ENCODE data around the gene DCAF6.

DNA sequence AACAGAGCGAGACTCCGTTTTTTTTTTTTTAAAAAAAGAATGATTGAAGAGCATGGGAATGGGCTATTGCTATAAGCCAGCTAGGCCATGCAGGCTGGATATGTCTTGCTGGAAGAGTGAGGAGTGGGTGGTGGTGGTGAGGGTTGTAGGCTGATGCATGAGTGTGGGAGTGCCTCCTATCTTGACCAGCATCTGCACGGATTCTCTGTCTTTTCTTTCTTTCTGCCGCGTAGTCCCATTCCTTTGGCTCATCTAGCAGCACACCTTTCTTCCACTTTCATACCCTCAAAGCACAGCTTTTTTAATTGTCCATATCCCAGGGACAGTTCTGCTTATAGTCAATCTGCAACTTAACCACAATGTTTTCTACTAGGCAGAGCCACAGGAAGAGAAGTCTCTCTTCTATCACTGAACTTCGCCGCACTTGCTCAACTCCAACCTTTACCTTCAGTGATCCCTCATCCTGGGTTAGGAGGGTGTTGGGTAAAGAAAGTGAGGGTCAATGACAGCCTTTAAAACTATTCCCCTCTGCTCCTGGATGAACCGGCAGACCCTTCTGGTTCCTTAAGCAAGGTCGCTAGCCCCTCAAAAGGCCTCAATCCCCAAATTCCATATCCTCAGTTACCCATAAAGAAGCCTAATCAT, 37.8 kb upstream of the DCAF6 start:
- TF ChIP-seq POLR2AphosphoS5 (IDR thresholded peaks at IDR 0.05; ENCODE audit: low read depth): no peak
- no peak for TF ChIP-seq GABPA (IDR thresholded peaks at IDR 0.05; ENCODE audit: low read depth)
- TF ChIP-seq, protein P1, sequence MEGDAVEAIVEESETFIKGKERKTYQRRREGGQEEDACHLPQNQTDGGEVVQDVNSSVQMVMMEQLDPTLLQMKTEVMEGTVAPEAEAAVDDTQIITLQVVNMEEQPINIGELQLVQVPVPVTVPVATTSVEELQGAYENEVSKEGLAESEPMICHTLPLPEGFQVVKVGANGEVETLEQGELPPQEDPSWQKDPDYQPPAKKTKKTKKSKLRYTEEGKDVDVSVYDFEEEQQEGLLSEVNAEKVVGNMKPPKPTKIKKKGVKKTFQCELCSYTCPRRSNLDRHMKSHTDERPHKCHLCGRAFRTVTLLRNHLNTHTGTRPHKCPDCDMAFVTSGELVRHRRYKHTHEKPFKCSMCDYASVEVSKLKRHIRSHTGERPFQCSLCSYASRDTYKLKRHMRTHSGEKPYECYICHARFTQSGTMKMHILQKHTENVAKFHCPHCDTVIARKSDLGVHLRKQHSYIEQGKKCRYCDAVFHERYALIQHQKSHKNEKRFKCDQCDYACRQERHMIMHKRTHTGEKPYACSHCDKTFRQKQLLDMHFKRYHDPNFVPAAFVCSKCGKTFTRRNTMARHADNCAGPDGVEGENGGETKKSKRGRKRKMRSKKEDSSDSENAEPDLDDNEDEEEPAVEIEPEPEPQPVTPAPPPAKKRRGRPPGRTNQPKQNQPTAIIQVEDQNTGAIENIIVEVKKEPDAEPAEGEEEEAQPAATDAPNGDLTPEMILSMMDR (IDR thresholded peaks at IDR 0.05; ENCODE audit: insufficient read depth, low read length): no peak
- TF ChIP-seq, protein P2, sequence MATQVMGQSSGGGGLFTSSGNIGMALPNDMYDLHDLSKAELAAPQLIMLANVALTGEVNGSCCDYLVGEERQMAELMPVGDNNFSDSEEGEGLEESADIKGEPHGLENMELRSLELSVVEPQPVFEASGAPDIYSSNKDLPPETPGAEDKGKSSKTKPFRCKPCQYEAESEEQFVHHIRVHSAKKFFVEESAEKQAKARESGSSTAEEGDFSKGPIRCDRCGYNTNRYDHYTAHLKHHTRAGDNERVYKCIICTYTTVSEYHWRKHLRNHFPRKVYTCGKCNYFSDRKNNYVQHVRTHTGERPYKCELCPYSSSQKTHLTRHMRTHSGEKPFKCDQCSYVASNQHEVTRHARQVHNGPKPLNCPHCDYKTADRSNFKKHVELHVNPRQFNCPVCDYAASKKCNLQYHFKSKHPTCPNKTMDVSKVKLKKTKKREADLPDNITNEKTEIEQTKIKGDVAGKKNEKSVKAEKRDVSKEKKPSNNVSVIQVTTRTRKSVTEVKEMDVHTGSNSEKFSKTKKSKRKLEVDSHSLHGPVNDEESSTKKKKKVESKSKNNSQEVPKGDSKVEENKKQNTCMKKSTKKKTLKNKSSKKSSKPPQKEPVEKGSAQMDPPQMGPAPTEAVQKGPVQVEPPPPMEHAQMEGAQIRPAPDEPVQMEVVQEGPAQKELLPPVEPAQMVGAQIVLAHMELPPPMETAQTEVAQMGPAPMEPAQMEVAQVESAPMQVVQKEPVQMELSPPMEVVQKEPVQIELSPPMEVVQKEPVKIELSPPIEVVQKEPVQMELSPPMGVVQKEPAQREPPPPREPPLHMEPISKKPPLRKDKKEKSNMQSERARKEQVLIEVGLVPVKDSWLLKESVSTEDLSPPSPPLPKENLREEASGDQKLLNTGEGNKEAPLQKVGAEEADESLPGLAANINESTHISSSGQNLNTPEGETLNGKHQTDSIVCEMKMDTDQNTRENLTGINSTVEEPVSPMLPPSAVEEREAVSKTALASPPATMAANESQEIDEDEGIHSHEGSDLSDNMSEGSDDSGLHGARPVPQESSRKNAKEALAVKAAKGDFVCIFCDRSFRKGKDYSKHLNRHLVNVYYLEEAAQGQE (IDR thresholded peaks at IDR 0.05; ENCODE audit: insufficient replicate concordance, low read depth): no peak
